A549 (cell line): ENCODE measurements around the gene SMARCD1.

Experiments
- CBX8 ChIP-seq: fragments of 200-600 bp; sonication (generic); IDR thresholded peaks from 2 replicates; pipeline ENCODE4 v1.6.1; 2016
- CEBPB ChIP-seq, 2 experiments: fragments of >200 bp in 1 of 2; sonication (Bioruptor Twin) in 1 of 2; formaldehyde crosslinking in 1 of 2; IDR thresholded peaks; 2 replicates each; pipeline ENCODE4 v1.6.1; 2012 to 2016
- CHD2 ChIP-seq: fragments of 150-350 bp; IDR thresholded peaks from 2 replicates; pipeline ENCODE4 v1.6.1; 2014; ENCODE audit warnings: low read length; ENCODE audit not compliant: partially characterized antibody
- CHD4 ChIP-seq: fragments of 200-600 bp; sonication (generic); IDR thresholded peaks from 2 replicates; pipeline ENCODE4 v1.6.1; 2016; ENCODE audit warnings: antibody characterized with exemption, mild to moderate bottlenecking, borderline replicate concordance
- CTCF ChIP-seq: fragments of >200 bp; sonication (Bioruptor Twin); formaldehyde crosslinking; IDR thresholded peaks from 3 replicates; pipeline ENCODE4 v1.5.1; 2016
- E2F6 ChIP-seq: IDR thresholded peaks from 2 replicates; pipeline ENCODE4 v1.6.1; 2012; ENCODE audit warnings: low read depth, borderline replicate concordance
- EP300 ChIP-seq, 2 experiments: fragments of >200 bp; sonication (Bioruptor Twin); formaldehyde crosslinking; IDR thresholded peaks; 2 replicates in 1 of 2; 3 replicates in 1 of 2; pipeline ENCODE4 v1.6.1; 2016 to 2017
- HDAC2 ChIP-seq: fragments of 200-600 bp; sonication (generic); IDR thresholded peaks from 2 replicates; pipeline ENCODE4 v1.6.1; 2016
- POLR2A ChIP-seq: IDR thresholded peaks from 2 replicates; pipeline ENCODE4 v1.6.1; 2012; ENCODE audit warnings: mild to moderate bottlenecking, low read length
- RAD21 ChIP-seq, 2 experiments: fragments of >200 bp in 1 of 2; sonication (Bioruptor Twin) in 1 of 2; formaldehyde crosslinking in 1 of 2; IDR thresholded peaks in 1 of 2; conservative IDR thresholded peaks in 1 of 2; 2 replicates in 1 of 2; 3 replicates in 1 of 2; pipeline ENCODE4 v1.6.1; 2012 to 2018; ENCODE audit warnings: inconsistent platforms in 1 of 2
- RARB ChIP-seq: fragments of 250-450 bp; sonication (Bioruptor Pico); IDR thresholded peaks from 2 replicates; pipeline ENCODE4 v1.8.0; 2021; ENCODE audit warnings: mild to moderate bottlenecking, moderate library complexity
- REST ChIP-seq: fragments of 200-600 bp; sonication (generic); IDR thresholded peaks from 2 replicates; pipeline ENCODE4 v1.6.1; 2016; ENCODE audit warnings: antibody characterized with exemption, mild to moderate bottlenecking, moderate library complexity

- no peak for TF ChIP-seq CEBPB (IDR thresholded peaks at IDR 0.05)
- TF ChIP-seq CTCF, result no peak
- TF ChIP-seq POLR2A, result no peak
- no peak for TF ChIP-seq HDAC2
- TF ChIP-seq REST, result no peak
- no peak for TF ChIP-seq CHD4
- TF ChIP-seq RAD21 (conservative IDR thresholded peaks at IDR 0.05 in 1 of 2, IDR thresholded peaks at IDR 0.05 in 1 of 2), result no peak
- TF ChIP-seq EP300 (IDR thresholded peaks at IDR 0.05), result no peak
- TF ChIP-seq CHD2, result no peak
- TF ChIP-seq CBX8, result no peak
- no peak for TF ChIP-seq RARB
- TF ChIP-seq E2F6, result no peak
Measured at GRCh38 chr12:50081096-50081808, 3.9 kb upstream of the SMARCD1 start.
